Measurements from ENCODE around the gene POLR2J3.
"Not testable (repeated sequence)": the region's sequence is repeated elsewhere in the genome, so short reads cannot be mapped to it uniquely, and the experiment has no call there.

DNA sequence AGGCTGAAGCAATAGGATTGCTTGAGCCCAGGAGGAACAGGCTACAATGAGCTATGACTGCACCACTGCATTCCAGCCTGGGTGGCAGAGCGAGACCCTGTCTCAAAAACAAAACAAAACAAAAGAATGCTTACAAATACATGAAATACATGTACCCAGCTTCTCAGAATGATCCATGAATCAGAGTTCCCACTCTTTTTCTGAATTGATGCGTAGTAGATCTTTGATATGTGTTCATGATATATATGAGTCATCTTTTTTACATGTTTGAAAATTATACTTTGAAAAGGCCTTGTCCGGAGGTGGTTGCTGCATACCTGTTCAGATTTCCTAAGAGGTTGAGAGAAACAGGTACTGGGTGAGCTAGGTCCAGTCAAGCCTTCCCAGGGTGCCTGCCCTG lies 4.0 kb upstream of the POLR2J3 start:
- TF ChIP-seq EP300 (IDR thresholded peaks at IDR 0.05; ENCODE audit: borderline replicate concordance in 1 of 2, low read depth in 2 of 2, low read length in 2 of 2); POLR2A (IDR thresholded peaks at IDR 0.05; ENCODE audit: control extremely low read depth in 1 of 2, low read depth in 2 of 2, low read length in 2 of 2); JUND (IDR thresholded peaks at IDR 0.05; ENCODE audit: low read length); CTCF (IDR thresholded peaks at IDR 0.05; ENCODE audit: control extremely low read depth in 1 of 3, insufficient read depth in 1 of 3, low read depth in 1 of 3, low read length in 3 of 3); EZH2 (IDR thresholded peaks at IDR 0.05; ENCODE audit: low read depth, low read length, severe bottlenecking); CBX8 (IDR thresholded peaks at IDR 0.05; ENCODE audit: borderline replicate concordance, low read depth, low read length); SP2 (IDR thresholded peaks at IDR 0.05; ENCODE audit: low read length): not testable (repeated sequence)
